ENCODE data around the gene APBB2. TPM values are rescaled to one million over a fixed set of nuclear protein-coding genes. Genes with fewer than 3 reads are reported as not detected.

APBB2 gene
- total and polyA plus RNA-seq, 9 donors = 27.3 to 50.6 (median 36.8) TPM

- no CpG with 5 or more reads among the region's 2 CpGs for WGBS (ENCODE audit: insufficient coverage)
- Histone ChIP-seq H3K36me3 (ENCODE audit: control insufficient read depth, insufficient read depth, low read length) (peaks cover 2% of the 10 kb centered on the region), H3K27ac (ENCODE audit: low read length) (no peak overlapping the region), H3K9me3 (replicated peaks; ENCODE audit: control insufficient read depth, low read depth, low read length) (no peaks in the 10 kb centered on the region), H3K27me3 (ENCODE audit: control insufficient read depth, insufficient read depth, low read length) (no peaks in the 10 kb centered on the region), H3K4me3 (ENCODE audit: low read length) (no peak overlapping the region), H3K4me1 (ENCODE audit: control insufficient read depth, insufficient read depth, low read length) (no peaks in the 10 kb centered on the region)
- no peak for DNase-seq
These were observed 16.3 kb downstream of the APBB2 start for GRCh38 chr4:41197996-41198395.

- Histone ChIP-seq H3K4me3 (ENCODE audit: low read length) (no peak overlapping the region), H3K4me1 (ENCODE audit: control insufficient read depth, insufficient read depth, low read length) (no peaks in the 10 kb centered on the region), H3K27ac (ENCODE audit: low read length) (no peak overlapping the region), H3K27me3 (ENCODE audit: control insufficient read depth, insufficient read depth, low read length) (no peaks in the 10 kb centered on the region), H3K36me3 (ENCODE audit: control insufficient read depth, insufficient read depth, low read length) (peaks cover 2% of the 10 kb centered on the region), H3K9me3 (replicated peaks; ENCODE audit: control insufficient read depth, low read depth, low read length) (no peaks in the 10 kb centered on the region)
- no peak for DNase-seq
- WGBS (ENCODE audit: insufficient coverage) = 88% methylated on average over 2 of the region's 3 CpGs
These were observed 16.8 kb downstream of the APBB2 start for GRCh38 chr4:41197495-41197894.

- Histone ChIP-seq H3K4me1 (ENCODE audit: control insufficient read depth, insufficient read depth, low read length) (no peaks in the 10 kb centered on the region), H3K27me3 (ENCODE audit: control insufficient read depth, insufficient read depth, low read length) (no peaks in the 10 kb centered on the region), H3K36me3 (ENCODE audit: control insufficient read depth, insufficient read depth, low read length) (peaks cover 2% of the 10 kb centered on the region), H3K9me3 (replicated peaks; ENCODE audit: control insufficient read depth, low read depth, low read length) (no peaks in the 10 kb centered on the region), H3K4me3 (ENCODE audit: low read length) (no peak overlapping the region), H3K27ac (ENCODE audit: low read length) (no peak overlapping the region)
- DNase-seq = no peak
- WGBS (ENCODE audit: insufficient coverage) = 80% methylated on average over 1 of the region's 6 CpGs
These were observed 17.6 kb downstream of the APBB2 start for GRCh38 chr4:41196633-41197332.

- H3K9me3 ChIP-seq (replicated peaks; ENCODE audit: control insufficient read depth, low read depth, low read length) = no peaks in the 10 kb centered on the region
- WGBS (ENCODE audit: insufficient coverage) = no CpG with 5 or more reads among the region's 3 CpGs
- no peaks in the 10 kb centered on the region for H3K27me3 ChIP-seq (ENCODE audit: control insufficient read depth, insufficient read depth, low read length)
- peaks cover 2% of the 10 kb centered on the region for H3K36me3 ChIP-seq (ENCODE audit: control insufficient read depth, insufficient read depth, low read length)
- H3K4me3 ChIP-seq (ENCODE audit: low read length) = no peak overlapping the region
- H3K4me1 ChIP-seq (ENCODE audit: control insufficient read depth, insufficient read depth, low read length) = no peaks in the 10 kb centered on the region
- H3K27ac ChIP-seq (ENCODE audit: low read length) = no peak overlapping the region
- DNase-seq = no peak
These were observed 22.2 kb downstream of the APBB2 start for GRCh38 chr4:41192136-41192535.

- H3K4me3 ChIP-seq (ENCODE audit: low read length) = no peak overlapping the region
- H3K36me3 ChIP-seq (ENCODE audit: control insufficient read depth, insufficient read depth, low read length) = peaks cover 2% of the 10 kb centered on the region
- 36% methylated on average over 2 of the region's 2 CpGs for WGBS (ENCODE audit: insufficient coverage)
- no peaks in the 10 kb centered on the region for H3K9me3 ChIP-seq (replicated peaks; ENCODE audit: control insufficient read depth, low read depth, low read length)
- H3K27ac ChIP-seq (ENCODE audit: low read length) = no peak overlapping the region
- no peaks in the 10 kb centered on the region for H3K4me1 ChIP-seq (ENCODE audit: control insufficient read depth, insufficient read depth, low read length)
- no peak for DNase-seq
- H3K27me3 ChIP-seq (ENCODE audit: control insufficient read depth, insufficient read depth, low read length) = no peaks in the 10 kb centered on the region
These were observed 24.7 kb downstream of the APBB2 start for GRCh38 chr4:41189666-41190065.

GRCh38 chr4:41189076-41189475, 25.3 kb downstream of the APBB2 start:
- Histone ChIP-seq H3K4me3 (ENCODE audit: low read length) (no peak overlapping the region), H3K4me1 (ENCODE audit: control insufficient read depth, insufficient read depth, low read length) (no peaks in the 10 kb centered on the region), H3K9me3 (replicated peaks; ENCODE audit: control insufficient read depth, low read depth, low read length) (no peaks in the 10 kb centered on the region), H3K36me3 (ENCODE audit: control insufficient read depth, insufficient read depth, low read length) (peaks cover 2% of the 10 kb centered on the region), H3K27ac (ENCODE audit: low read length) (no peak overlapping the region), H3K27me3 (ENCODE audit: control insufficient read depth, insufficient read depth, low read length) (no peaks in the 10 kb centered on the region)
- DNase-seq = no peak
- no CpG with 5 or more reads among the region's 2 CpGs for WGBS (ENCODE audit: insufficient coverage)

GRCh38 chr4:41185614-41186592, 28.4 kb downstream of the APBB2 start:
- Histone ChIP-seq H3K36me3 (ENCODE audit: control insufficient read depth, insufficient read depth, low read length) (no peaks in the 10 kb centered on the region), H3K4me1 (ENCODE audit: control insufficient read depth, insufficient read depth, low read length) (no peaks in the 10 kb centered on the region), H3K27ac (ENCODE audit: low read length) (no peak overlapping the region), H3K27me3 (ENCODE audit: control insufficient read depth, insufficient read depth, low read length) (no peaks in the 10 kb centered on the region), H3K9me3 (replicated peaks; ENCODE audit: control insufficient read depth, low read depth, low read length) (peaks cover 2% of the 10 kb centered on the region), H3K4me3 (ENCODE audit: low read length) (no peak overlapping the region)
- DNase-seq = peak; percentile 43
- 30% methylated on average over 1 of the region's 5 CpGs for WGBS (ENCODE audit: insufficient coverage)

- no peak for DNase-seq
- Histone ChIP-seq H3K27ac (ENCODE audit: low read length) (no peak overlapping the region), H3K36me3 (ENCODE audit: control insufficient read depth, insufficient read depth, low read length) (no peaks in the 10 kb centered on the region), H3K27me3 (ENCODE audit: control insufficient read depth, insufficient read depth, low read length) (no peaks in the 10 kb centered on the region), H3K9me3 (replicated peaks; ENCODE audit: control insufficient read depth, low read depth, low read length) (peaks cover 2% of the 10 kb centered on the region), H3K4me3 (ENCODE audit: low read length) (no peak overlapping the region), H3K4me1 (ENCODE audit: control insufficient read depth, insufficient read depth, low read length) (no peaks in the 10 kb centered on the region)
- 83% methylated on average over 1 of the region's 5 CpGs for WGBS (ENCODE audit: insufficient coverage)
These were observed 30.3 kb downstream of the APBB2 start for GRCh38 chr4:41184009-41184408.

- no peak for DNase-seq
- peaks cover 4% of the 10 kb centered on the region for H3K4me1 ChIP-seq (ENCODE audit: control insufficient read depth, insufficient read depth, low read length)
- no peaks in the 10 kb centered on the region for H3K27me3 ChIP-seq (ENCODE audit: control insufficient read depth, insufficient read depth, low read length)
- H3K4me3 ChIP-seq (ENCODE audit: low read length) = no peak overlapping the region
- H3K27ac ChIP-seq (ENCODE audit: low read length) = no peak overlapping the region
- H3K9me3 ChIP-seq (replicated peaks; ENCODE audit: control insufficient read depth, low read depth, low read length) = peaks cover 2% of the 10 kb centered on the region
- no peaks in the 10 kb centered on the region for H3K36me3 ChIP-seq (ENCODE audit: control insufficient read depth, insufficient read depth, low read length)
- WGBS (ENCODE audit: insufficient coverage) = 87% methylated on average over 2 of the region's 4 CpGs
These were observed 31.3 kb downstream of the APBB2 start for GRCh38 chr4:41183021-41183553.

GRCh38 chr4:41181037-41181436, 33.3 kb downstream of the APBB2 start:
- Histone ChIP-seq H3K27me3 (ENCODE audit: control insufficient read depth, insufficient read depth, low read length) (no peaks in the 10 kb centered on the region), H3K9me3 (replicated peaks; ENCODE audit: control insufficient read depth, low read depth, low read length) (peaks cover 2% of the 10 kb centered on the region), H3K36me3 (ENCODE audit: control insufficient read depth, insufficient read depth, low read length) (no peaks in the 10 kb centered on the region), H3K27ac (ENCODE audit: low read length) (no peak overlapping the region), H3K4me1 (ENCODE audit: control insufficient read depth, insufficient read depth, low read length) (peaks cover 8% of the 10 kb centered on the region), H3K4me3 (ENCODE audit: low read length) (no peak overlapping the region)
- no CpG with 5 or more reads among the region's 6 CpGs for WGBS (ENCODE audit: insufficient coverage)
- DNase-seq = no peak

Data from muscle of leg (tissue), 11 donors.